Neural cell (in vitro differentiated cells): ENCODE data around the gene NDUFA6. TPM values are rescaled to one million over a fixed set of nuclear protein-coding genes. Genes with fewer than 3 reads are reported as not detected.

ENCODE experiments used
- H2AFZ ChIP-seq: fragments of 200-600, 300-800 bp; sonication (generic), shearing (Covaris generic); 2 replicates; pipeline ENCODE4 v1.6.0; 2014; ENCODE audit warnings: low read depth, mild to moderate bottlenecking, antibody characterized with exemption, low read length, moderate library complexity
- H3F3A ChIP-seq: fragments of 200-600 bp; shearing (Covaris generic); 2 replicates; pipeline ENCODE4 v1.6.1; 2016; ENCODE audit warnings: mild to moderate bottlenecking, moderate library complexity, mixed read lengths, antibody characterized with exemption, low read length; ENCODE audit not compliant: insufficient read depth, poor library complexity, severe bottlenecking
- H3K27ac ChIP-seq: fragments of 200-600, 300-800 bp; sonication (generic), shearing (Covaris generic); 2 replicates; pipeline ENCODE4 v1.5.1; 2014; ENCODE audit warnings: mild to moderate bottlenecking, low read length, moderate library complexity
- H3K27me3 ChIP-seq: fragments of 300-800, 200-600 bp; sonication (generic), shearing (Covaris generic); 2 replicates; pipeline ENCODE4 v1.6.0; 2014; ENCODE audit warnings: mild to moderate bottlenecking, low read depth, low read length, moderate library complexity; ENCODE audit not compliant: insufficient read depth
- H3K36me3 ChIP-seq: fragments of 300-800, 200-600 bp; sonication (generic), shearing (Covaris generic); 2 replicates; pipeline ENCODE4 v1.5.1; 2014; ENCODE audit warnings: mild to moderate bottlenecking, antibody characterized with exemption, low read length, moderate library complexity; ENCODE audit not compliant: insufficient read depth
- H3K4me2 ChIP-seq: fragments of 300-800, 200-600 bp; sonication (generic), shearing (Covaris generic); 2 replicates; pipeline ENCODE4 v1.6.0; 2014; ENCODE audit warnings: mild to moderate bottlenecking, low read length
- H3K4me3 ChIP-seq: fragments of 300-800, 200-600 bp; sonication (generic), shearing (Covaris generic); 2 replicates; pipeline ENCODE4 v1.5.1; 2014; ENCODE audit warnings: mild to moderate bottlenecking, low read length, moderate library complexity
- H3K79me2 ChIP-seq: fragments of 200-600 bp; shearing (Covaris generic); replicated peaks from 2 replicates; pipeline ENCODE4 v1.6.0; 2014; ENCODE audit warnings: mild to moderate bottlenecking, low read length, moderate library complexity; ENCODE audit not compliant: insufficient read depth
- H3K9ac ChIP-seq: fragments of 300-800, 200-600 bp; sonication (generic), shearing (Covaris generic); 2 replicates; pipeline ENCODE4 v1.6.1; 2016; ENCODE audit warnings: mild to moderate bottlenecking, low read length, mixed read lengths
- H3K9me2 ChIP-seq: fragments of 200-600 bp; shearing (Covaris generic); 2 replicates; pipeline ENCODE4 v1.6.1; 2016; ENCODE audit warnings: mild to moderate bottlenecking, low read length, mixed read lengths; ENCODE audit not compliant: insufficient read depth
- H3K9me3 ChIP-seq: fragments of 200-600, 300-800 bp; sonication (generic), shearing (Covaris generic); 2 replicates; pipeline ENCODE4 v1.6.1; 2016; ENCODE audit warnings: mild to moderate bottlenecking, mixed run types, low read length, moderate library complexity, mixed read lengths
- H4K20me1 ChIP-seq: fragments of 200-600 bp; shearing (Covaris generic); 2 replicates; pipeline ENCODE4 v1.6.1; 2016; ENCODE audit warnings: mild to moderate bottlenecking, mixed run types; ENCODE audit not compliant: insufficient read depth
- EP300 ChIP-seq: fragments of 450-650 bp; conservative IDR thresholded peaks from 2 replicates; pipeline ENCODE4 v1.6.1; 2014; ENCODE audit warnings: antibody characterized with exemption, mild to moderate bottlenecking, moderate library complexity; ENCODE audit not compliant: poor library complexity, severe bottlenecking
- EZH2 ChIP-seq: fragments of 200-600, 300-800 bp; shearing (Covaris generic), sonication (generic); IDR thresholded peaks from 2 replicates; pipeline ENCODE4 v1.6.1; 2014; ENCODE audit warnings: antibody characterized with exemption, low read length, borderline replicate concordance, mild to moderate bottlenecking; ENCODE audit not compliant: insufficient read depth, poor library complexity, severe bottlenecking
- MXI1 ChIP-seq: fragments of 450-650 bp; conservative IDR thresholded peaks from 2 replicates; pipeline ENCODE4 v1.6.1; 2014; ENCODE audit warnings: antibody characterized with exemption, mild to moderate bottlenecking; ENCODE audit not compliant: poor library complexity, severe bottlenecking
- POLR2AphosphoS5 ChIP-seq: IDR thresholded peaks from 2 replicates; pipeline ENCODE4 v1.6.1; 2012
- RAD21 ChIP-seq: fragments of 450-650 bp; conservative IDR thresholded peaks from 2 replicates; pipeline ENCODE4 v1.6.1; 2014; ENCODE audit warnings: antibody characterized with exemption, mild to moderate bottlenecking, moderate library complexity
- SMC3 ChIP-seq: fragments of 450-650 bp; conservative IDR thresholded peaks from 2 replicates; pipeline ENCODE4 v1.6.1; 2014; ENCODE audit warnings: antibody characterized with exemption, mild to moderate bottlenecking, moderate library complexity; ENCODE audit not compliant: poor library complexity
- TAF1 ChIP-seq: IDR thresholded peaks from 2 replicates; pipeline ENCODE4 v1.6.1; 2012; ENCODE audit warnings: low read depth
- polyA plus RNA-seq: library from polyadenylated mRNA; depleted of rRNA; stranded (reverse); fragments of >200 nt; gene quantifications from 2 replicates; pipeline ENCODE4 v1.2.3, GENCODE V29; 2014
- TF ChIP-seq, protein P1 (sequence below): IDR thresholded peaks from 2 replicates; pipeline ENCODE4 v1.6.1; 2012; ENCODE audit warnings: borderline replicate concordance
- TF ChIP-seq, protein P2 (sequence below): fragments of 450-650 bp; IDR thresholded peaks from 2 replicates; pipeline ENCODE4 v1.5.1; 2014; ENCODE audit warnings: antibody characterized with exemption, mild to moderate bottlenecking, moderate library complexity; ENCODE audit not compliant: poor library complexity, severe bottlenecking

NDUFA6 gene
- polyA plus RNA-seq, 1 donor from 2014 or later = 273 TPM

DNA sequence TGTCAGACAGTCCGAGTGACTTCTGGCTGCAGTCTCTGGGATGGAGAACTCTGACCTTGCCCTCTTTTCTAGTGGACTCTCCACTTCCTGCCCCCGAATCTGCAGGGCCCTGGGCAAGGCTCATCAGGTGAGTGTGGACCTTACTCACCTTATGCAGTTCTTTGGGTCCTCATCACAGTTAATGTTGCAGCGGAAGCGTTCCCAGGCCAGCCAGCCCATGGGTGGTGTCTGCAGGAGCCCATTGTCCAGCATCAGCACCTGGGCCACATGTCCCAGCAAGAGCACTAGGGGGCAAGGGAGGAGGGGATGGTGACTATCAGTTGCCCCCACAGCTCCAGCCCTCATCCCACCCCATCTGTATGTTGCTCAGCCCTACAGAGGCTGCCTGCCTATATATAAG lies 22.3 kb downstream of the NDUFA6 start:
- Histone ChIP-seq H3F3A (no peaks in the 10 kb centered on the region), H3K4me2 (no peak overlapping the region), H3K79me2 (no peaks in the 10 kb centered on the region), H3K27me3 (no peaks in the 10 kb centered on the region), H3K4me3 (no peak overlapping the region), H3K27ac (no peak overlapping the region), H2AFZ (no peak overlapping the region), H3K9me2 (no peaks in the 10 kb centered on the region), H3K9ac (no peak overlapping the region), H4K20me1 (no peaks in the 10 kb centered on the region), H3K9me3 (no peaks in the 10 kb centered on the region), H3K36me3 (no peaks in the 10 kb centered on the region)
- TF ChIP-seq EZH2 (no peak), EP300 (no peak), MXI1 (no peak), TAF1 (no peak), RAD21 (no peak), SMC3 (no peak), POLR2AphosphoS5 (no peak)
- TF ChIP-seq, protein P1, sequence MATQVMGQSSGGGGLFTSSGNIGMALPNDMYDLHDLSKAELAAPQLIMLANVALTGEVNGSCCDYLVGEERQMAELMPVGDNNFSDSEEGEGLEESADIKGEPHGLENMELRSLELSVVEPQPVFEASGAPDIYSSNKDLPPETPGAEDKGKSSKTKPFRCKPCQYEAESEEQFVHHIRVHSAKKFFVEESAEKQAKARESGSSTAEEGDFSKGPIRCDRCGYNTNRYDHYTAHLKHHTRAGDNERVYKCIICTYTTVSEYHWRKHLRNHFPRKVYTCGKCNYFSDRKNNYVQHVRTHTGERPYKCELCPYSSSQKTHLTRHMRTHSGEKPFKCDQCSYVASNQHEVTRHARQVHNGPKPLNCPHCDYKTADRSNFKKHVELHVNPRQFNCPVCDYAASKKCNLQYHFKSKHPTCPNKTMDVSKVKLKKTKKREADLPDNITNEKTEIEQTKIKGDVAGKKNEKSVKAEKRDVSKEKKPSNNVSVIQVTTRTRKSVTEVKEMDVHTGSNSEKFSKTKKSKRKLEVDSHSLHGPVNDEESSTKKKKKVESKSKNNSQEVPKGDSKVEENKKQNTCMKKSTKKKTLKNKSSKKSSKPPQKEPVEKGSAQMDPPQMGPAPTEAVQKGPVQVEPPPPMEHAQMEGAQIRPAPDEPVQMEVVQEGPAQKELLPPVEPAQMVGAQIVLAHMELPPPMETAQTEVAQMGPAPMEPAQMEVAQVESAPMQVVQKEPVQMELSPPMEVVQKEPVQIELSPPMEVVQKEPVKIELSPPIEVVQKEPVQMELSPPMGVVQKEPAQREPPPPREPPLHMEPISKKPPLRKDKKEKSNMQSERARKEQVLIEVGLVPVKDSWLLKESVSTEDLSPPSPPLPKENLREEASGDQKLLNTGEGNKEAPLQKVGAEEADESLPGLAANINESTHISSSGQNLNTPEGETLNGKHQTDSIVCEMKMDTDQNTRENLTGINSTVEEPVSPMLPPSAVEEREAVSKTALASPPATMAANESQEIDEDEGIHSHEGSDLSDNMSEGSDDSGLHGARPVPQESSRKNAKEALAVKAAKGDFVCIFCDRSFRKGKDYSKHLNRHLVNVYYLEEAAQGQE = no peak
- TF ChIP-seq, protein P2, sequence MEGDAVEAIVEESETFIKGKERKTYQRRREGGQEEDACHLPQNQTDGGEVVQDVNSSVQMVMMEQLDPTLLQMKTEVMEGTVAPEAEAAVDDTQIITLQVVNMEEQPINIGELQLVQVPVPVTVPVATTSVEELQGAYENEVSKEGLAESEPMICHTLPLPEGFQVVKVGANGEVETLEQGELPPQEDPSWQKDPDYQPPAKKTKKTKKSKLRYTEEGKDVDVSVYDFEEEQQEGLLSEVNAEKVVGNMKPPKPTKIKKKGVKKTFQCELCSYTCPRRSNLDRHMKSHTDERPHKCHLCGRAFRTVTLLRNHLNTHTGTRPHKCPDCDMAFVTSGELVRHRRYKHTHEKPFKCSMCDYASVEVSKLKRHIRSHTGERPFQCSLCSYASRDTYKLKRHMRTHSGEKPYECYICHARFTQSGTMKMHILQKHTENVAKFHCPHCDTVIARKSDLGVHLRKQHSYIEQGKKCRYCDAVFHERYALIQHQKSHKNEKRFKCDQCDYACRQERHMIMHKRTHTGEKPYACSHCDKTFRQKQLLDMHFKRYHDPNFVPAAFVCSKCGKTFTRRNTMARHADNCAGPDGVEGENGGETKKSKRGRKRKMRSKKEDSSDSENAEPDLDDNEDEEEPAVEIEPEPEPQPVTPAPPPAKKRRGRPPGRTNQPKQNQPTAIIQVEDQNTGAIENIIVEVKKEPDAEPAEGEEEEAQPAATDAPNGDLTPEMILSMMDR = no peak

DNA sequence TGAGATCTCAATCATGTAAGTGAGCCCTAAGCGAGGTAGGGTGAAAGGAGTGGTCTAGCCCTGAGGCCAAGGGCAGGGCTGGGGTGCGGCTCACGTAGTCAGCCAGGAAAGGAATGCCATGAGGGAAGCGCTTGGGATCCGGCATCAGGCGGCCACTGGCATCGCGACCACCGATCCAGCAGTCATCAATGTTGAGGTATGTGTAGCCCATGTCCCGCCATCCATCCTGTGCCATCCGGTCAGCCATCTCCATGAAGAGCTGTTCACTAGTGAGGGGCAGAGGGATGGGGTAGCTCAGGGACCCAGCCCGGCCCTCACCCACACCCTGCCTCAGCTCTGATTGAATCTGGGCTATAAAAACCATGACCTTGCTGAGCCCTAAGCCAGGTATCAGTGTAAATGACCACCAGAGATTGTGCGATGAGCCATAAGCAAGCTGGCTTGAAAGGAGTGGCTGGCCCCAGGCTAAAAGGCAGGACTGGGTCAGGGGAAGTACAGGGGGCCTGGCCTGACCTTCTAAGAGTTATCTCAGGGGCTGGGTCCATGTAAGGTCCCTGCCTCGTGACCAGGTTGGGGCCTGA lies 22.8 kb downstream of the NDUFA6 start:
- no peak overlapping the region for H3K27ac ChIP-seq
- H3K9me3 ChIP-seq = no peaks in the 10 kb centered on the region
- H3K4me3 ChIP-seq = no peak overlapping the region
- no peak overlapping the region for H3K9ac ChIP-seq
- no peak for TF ChIP-seq EZH2
- TF ChIP-seq, protein P2 = no peak
- no peak for TF ChIP-seq POLR2AphosphoS5
- H3K27me3 ChIP-seq = no peaks in the 10 kb centered on the region
- H3K79me2 ChIP-seq = no peaks in the 10 kb centered on the region
- no peaks in the 10 kb centered on the region for H3K9me2 ChIP-seq
- no peaks in the 10 kb centered on the region for H4K20me1 ChIP-seq
- no peak overlapping the region for H2AFZ ChIP-seq
- H3K4me2 ChIP-seq = no peak overlapping the region
- H3K36me3 ChIP-seq = no peaks in the 10 kb centered on the region
- no peaks in the 10 kb centered on the region for H3F3A ChIP-seq
